ENCODE measurements around the gene CCDC27. TPM values are rescaled to one million over a fixed set of nuclear protein-coding genes. Genes with fewer than 3 reads are reported as not detected.

The CCDC27 gene
- total and polyA plus RNA-seq, 10 donors: not detected

DNA sequence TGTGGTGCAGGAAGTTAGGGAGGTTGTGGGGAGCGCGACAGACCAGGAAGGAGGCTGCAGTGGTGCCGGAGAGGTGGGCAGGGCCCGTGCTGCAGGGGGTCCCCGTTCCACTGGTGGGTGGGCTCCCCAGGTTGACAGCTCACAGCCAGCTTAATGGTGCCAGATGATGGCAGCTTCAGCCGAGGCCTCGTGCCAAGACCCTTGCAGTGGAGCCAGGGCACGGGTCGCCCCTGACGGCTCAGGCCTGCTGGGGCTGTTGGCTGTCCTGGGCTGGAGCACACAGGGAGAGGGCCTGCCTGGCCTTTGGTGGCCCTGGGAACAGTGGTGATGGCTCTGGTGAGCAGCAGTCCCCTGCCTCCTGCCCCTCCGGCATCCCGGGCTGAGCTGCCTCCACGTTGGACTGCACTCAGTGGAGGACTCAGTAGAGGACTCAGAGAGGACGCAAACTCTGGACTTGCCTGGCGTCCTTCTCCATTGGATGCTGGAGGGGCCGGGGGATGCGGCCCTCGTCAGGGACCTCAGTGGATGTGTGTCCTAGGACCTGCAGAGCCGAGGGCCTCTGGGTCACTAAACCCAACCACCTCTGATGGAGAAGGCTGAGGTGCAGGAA is 46.8 kb upstream of the CCDC27 start:
- no peak for DNase-seq
- intact Hi-C loops (cut with DNase I; ENCODE audit: low total_unique reads): no loop called here
- Histone ChIP-seq H3K4me3 (no peak overlapping the region), H3K36me3 (no peaks in the 10 kb centered on the region), H3K27me3 (replicated peaks in 1 of 7) (peaks cover 0 to 95% (median 23%) of the 10 kb centered on the region in 7 donors), H3K4me1 (peaks cover 0 to 15% (median 4%) of the 10 kb centered on the region in 6 donors), H3K27ac (no peak overlapping the region), H3K9me3 (no peaks in the 10 kb centered on the region)
- TF ChIP-seq POLR2A (IDR thresholded peaks at IDR 0.05) (no peak), POLR2AphosphoS5 (IDR thresholded peaks at IDR 0.05) (no peak)
- TF ChIP-seq, protein P1, sequence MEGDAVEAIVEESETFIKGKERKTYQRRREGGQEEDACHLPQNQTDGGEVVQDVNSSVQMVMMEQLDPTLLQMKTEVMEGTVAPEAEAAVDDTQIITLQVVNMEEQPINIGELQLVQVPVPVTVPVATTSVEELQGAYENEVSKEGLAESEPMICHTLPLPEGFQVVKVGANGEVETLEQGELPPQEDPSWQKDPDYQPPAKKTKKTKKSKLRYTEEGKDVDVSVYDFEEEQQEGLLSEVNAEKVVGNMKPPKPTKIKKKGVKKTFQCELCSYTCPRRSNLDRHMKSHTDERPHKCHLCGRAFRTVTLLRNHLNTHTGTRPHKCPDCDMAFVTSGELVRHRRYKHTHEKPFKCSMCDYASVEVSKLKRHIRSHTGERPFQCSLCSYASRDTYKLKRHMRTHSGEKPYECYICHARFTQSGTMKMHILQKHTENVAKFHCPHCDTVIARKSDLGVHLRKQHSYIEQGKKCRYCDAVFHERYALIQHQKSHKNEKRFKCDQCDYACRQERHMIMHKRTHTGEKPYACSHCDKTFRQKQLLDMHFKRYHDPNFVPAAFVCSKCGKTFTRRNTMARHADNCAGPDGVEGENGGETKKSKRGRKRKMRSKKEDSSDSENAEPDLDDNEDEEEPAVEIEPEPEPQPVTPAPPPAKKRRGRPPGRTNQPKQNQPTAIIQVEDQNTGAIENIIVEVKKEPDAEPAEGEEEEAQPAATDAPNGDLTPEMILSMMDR (IDR thresholded peaks at IDR 0.05 in 8 of 11, conservative IDR thresholded peaks at IDR 0.05 in 3 of 11): no peak
- WGBS, 5 donors: 79 to 93% (median 85%) methylated on average over 12 to 19 of the region's 19 CpGs

DNA sequence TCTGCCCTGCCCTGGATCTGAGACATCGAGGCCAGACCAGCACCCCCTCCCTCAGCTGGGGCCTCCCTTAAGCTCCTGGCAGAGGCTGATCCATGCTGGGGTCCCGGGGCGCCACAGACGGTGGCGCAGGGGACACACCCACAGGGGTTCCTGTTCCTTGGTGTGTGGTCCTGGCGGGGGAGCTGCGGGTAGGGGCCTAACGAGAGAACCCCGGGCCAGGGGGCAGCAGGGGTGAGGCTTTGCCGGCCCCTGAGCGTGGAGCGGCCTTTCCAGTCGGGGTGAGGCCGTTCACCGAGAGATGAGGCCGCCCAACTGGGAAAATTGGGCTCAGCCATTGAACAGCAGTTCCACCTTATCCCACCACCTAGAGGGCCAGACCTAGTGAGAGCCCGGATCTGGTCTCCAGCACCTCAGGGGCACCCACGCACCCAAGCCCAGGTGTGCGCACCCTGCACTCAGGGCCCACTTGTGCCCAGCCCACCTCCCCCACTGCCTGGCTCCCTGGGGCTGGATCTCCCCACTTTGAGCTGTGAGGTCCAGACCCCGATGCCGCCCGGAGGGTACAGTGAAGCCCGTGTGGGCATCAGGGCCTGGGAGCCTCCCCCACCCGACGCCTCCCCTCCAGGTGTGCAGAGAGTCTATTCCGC is 45.5 kb upstream of the CCDC27 start:
- no peak for DNase-seq
- 78 to 88% (median 83%) methylated on average over 22 to 26 of the region's 26 CpGs for WGBS, 5 donors
- TF ChIP-seq POLR2A (IDR thresholded peaks at IDR 0.05) (no peak), POLR2AphosphoS5 (IDR thresholded peaks at IDR 0.05) (no peak)
- TF ChIP-seq, protein P1 (IDR thresholded peaks at IDR 0.05 in 8 of 11, conservative IDR thresholded peaks at IDR 0.05 in 3 of 11): no peak
- Histone ChIP-seq H3K36me3 (no peaks in the 10 kb centered on the region), H3K9me3 (no peaks in the 10 kb centered on the region), H3K4me3 (no peak overlapping the region), H3K27ac (no peak overlapping the region), H3K27me3 (replicated peaks in 1 of 7) (peaks cover 0 to 96% (median 23%) of the 10 kb centered on the region in 7 donors), H3K4me1 (peaks cover 0 to 15% (median 4%) of the 10 kb centered on the region in 6 donors)
- intact Hi-C loops (cut with DNase I; ENCODE audit: low total_unique reads): no loop called here

- Histone ChIP-seq H3K27ac (no peak overlapping the region), H3K4me3 (no peak overlapping the region), H3K27me3 (replicated peaks in 1 of 7) (peaks cover 0 to 96% (median 23%) of the 10 kb centered on the region in 7 donors), H3K36me3 (no peaks in the 10 kb centered on the region), H3K9me3 (no peaks in the 10 kb centered on the region), H3K4me1 (peaks cover 0 to 15% (median 4%) of the 10 kb centered on the region in 6 donors)
- TF ChIP-seq POLR2A (IDR thresholded peaks at IDR 0.05): no peak
- TF ChIP-seq, protein P1 (IDR thresholded peaks at IDR 0.05 in 8 of 11, conservative IDR thresholded peaks at IDR 0.05 in 3 of 11): no peak
- no peak for TF ChIP-seq POLR2AphosphoS5 (IDR thresholded peaks at IDR 0.05)
- intact Hi-C loops (cut with DNase I; ENCODE audit: low total_unique reads): no loop called here
- DNase-seq: no peak
- 33 to 42% (median 39%) methylated on average over 19 to 35 of the region's 35 CpGs for WGBS, 5 donors
Observed at GRCh38 chr1:3707298-3707938, 44.8 kb upstream of the CCDC27 start.

DNA sequence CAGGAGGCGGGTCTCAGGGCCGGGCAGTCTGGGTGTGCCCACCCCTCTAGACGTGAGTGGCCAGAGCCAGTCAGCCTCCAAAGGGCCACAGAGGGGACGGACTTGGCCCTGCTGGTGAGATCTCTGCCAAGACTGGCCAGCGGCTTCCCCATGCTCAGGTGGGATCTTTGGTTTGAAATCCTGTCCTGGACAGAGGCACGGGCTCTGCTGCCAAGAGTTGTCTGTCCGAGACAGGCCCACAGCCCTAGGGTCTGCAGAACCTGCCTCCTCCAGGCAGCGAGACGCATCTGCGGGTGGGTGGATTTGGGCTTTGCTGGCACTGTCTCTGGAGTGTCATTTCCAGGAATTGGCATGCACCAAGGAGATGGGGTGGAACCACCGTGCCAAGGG is 44.3 kb upstream of the CCDC27 start:
- intact Hi-C loops (cut with DNase I; ENCODE audit: low total_unique reads): no loop called here
- TF ChIP-seq POLR2A (IDR thresholded peaks at IDR 0.05) (no peak), POLR2AphosphoS5 (IDR thresholded peaks at IDR 0.05) (no peak)
- TF ChIP-seq, protein P1 (IDR thresholded peaks at IDR 0.05 in 8 of 11, conservative IDR thresholded peaks at IDR 0.05 in 3 of 11): no peak
- no peak for DNase-seq
- peaks cover 0 to 96% (median 23%) of the 10 kb centered on the region in 7 donors for H3K27me3 ChIP-seq (replicated peaks in 1 of 7)
- no peak overlapping the region for H3K27ac ChIP-seq
- H3K9me3 ChIP-seq: no peaks in the 10 kb centered on the region
- H3K4me1 ChIP-seq: peaks cover 0 to 15% (median 4%) of the 10 kb centered on the region in 6 donors
- 68 to 92% (median 82%) methylated on average over 5 to 11 of the region's 11 CpGs for WGBS, 5 donors
- H3K36me3 ChIP-seq: no peaks in the 10 kb centered on the region
- H3K4me3 ChIP-seq: no peak overlapping the region

Data from spleen (tissue), 11 donors.